HCEC 1CT (cell line): Measurements from ENCODE around the gene GFAP.
A peak's percentile ranks its signal among the peaks of the same experiment; 100 is the strongest.

Experiments used
- DNase-seq: peaks from one replicate; pipeline ENCODE4 v3.0.0-alpha.2; 2017

The GFAP gene

GRCh38 chr17:44894642-44895041 lies 20.7 kb downstream of the GFAP start:
- DNase-seq: no peak

GRCh38 chr17:44892250-44892649 lies 23.1 kb downstream of the GFAP start:
- DNase-seq: no peak

GRCh38 chr17:44889003-44889402 lies 26.3 kb downstream of the GFAP start:
- no peak for DNase-seq

GRCh38 chr17:44887971-44888954 lies 27.0 kb downstream of the GFAP start:
- no peak for DNase-seq

- DNase-seq: no peak
These were observed 28.3 kb downstream of the GFAP start for GRCh38 chr17:44887016-44887415.

GRCh38 chr17:44884941-44885340 lies 30.4 kb downstream of the GFAP start:
- no peak for DNase-seq

- DNase-seq: no peak
These were observed 34.2 kb downstream of the GFAP start for GRCh38 chr17:44881145-44881544.

- DNase-seq: no peak
These were observed 35.2 kb downstream of the GFAP start for GRCh38 chr17:44880062-44880461.

- DNase-seq: no peak
These were observed 35.9 kb downstream of the GFAP start for GRCh38 chr17:44879376-44879775.

GRCh38 chr17:44878627-44879221 lies 36.6 kb downstream of the GFAP start:
- peak; percentile 20 for DNase-seq

GRCh38 chr17:44877121-44877520 lies 38.2 kb downstream of the GFAP start:
- no peak for DNase-seq

GRCh38 chr17:44875761-44876160 lies 39.5 kb downstream of the GFAP start:
- DNase-seq: no peak

- no peak for DNase-seq
These were observed 43.0 kb downstream of the GFAP start for GRCh38 chr17:44872131-44872768.

GRCh38 chr17:44871556-44871955 lies 43.7 kb downstream of the GFAP start:
- DNase-seq: no peak

- DNase-seq: no peak
These were observed 47.5 kb downstream of the GFAP start for GRCh38 chr17:44867841-44868240.

- DNase-seq: no peak
These were observed 49.4 kb downstream of the GFAP start for GRCh38 chr17:44865931-44866330.

GRCh38 chr17:44865231-44865660 lies 50.1 kb downstream of the GFAP start:
- peak; percentile 63 for DNase-seq

GRCh38 chr17:44864831-44865230 lies 50.5 kb downstream of the GFAP start:
- no peak for DNase-seq

GRCh38 chr17:44863061-44863918 lies 52.0 kb downstream of the GFAP start:
- no peak for DNase-seq

GRCh38 chr17:44862278-44862914 lies 52.9 kb downstream of the GFAP start:
- DNase-seq: no peak

- no peak for DNase-seq
These were observed 55.6 kb downstream of the GFAP start for GRCh38 chr17:44859701-44860100.

- DNase-seq: no peak
These were observed 61.1 kb downstream of the GFAP start for GRCh38 chr17:44854192-44854591.
